T-helper 2 cell treated with Interferon-gamma antibody and Interleukin-4, amounts not matched to agents 5 μg/mL and 100 μg/mL, for 36 hours (primary cell): ENCODE measurements around the gene PRMT7.

ENCODE experiments used
- DNase-seq: peaks from one replicate; pipeline ENCODE4 v3.0.0; 2021; ENCODE audit warnings: low spot score
- H3K27ac Mint-ChIP-seq: one replicate; pipeline ENCODE4 v1.8.0; 2021; ENCODE audit warnings: mild to moderate bottlenecking, mixed read lengths
- H3K27me3 Mint-ChIP-seq: one replicate; pipeline ENCODE4 v1.8.0; 2021; ENCODE audit warnings: low read depth, mixed read lengths
- H3K36me3 Mint-ChIP-seq: one replicate; pipeline ENCODE4 v1.8.0; 2021; ENCODE audit warnings: low read depth, mixed read lengths
- H3K4me1 Mint-ChIP-seq: one replicate; pipeline ENCODE4 v1.8.0; 2021; ENCODE audit warnings: low read depth, mixed read lengths
- H3K4me3 Mint-ChIP-seq: one replicate; pipeline ENCODE4 v1.8.0; 2022; ENCODE audit warnings: mild to moderate bottlenecking, moderate library complexity, mixed read lengths
- H3K9me3 Mint-ChIP-seq: one replicate; pipeline ENCODE4 v1.8.0; 2021; ENCODE audit warnings: mixed read lengths

Gene PRMT7

DNA sequence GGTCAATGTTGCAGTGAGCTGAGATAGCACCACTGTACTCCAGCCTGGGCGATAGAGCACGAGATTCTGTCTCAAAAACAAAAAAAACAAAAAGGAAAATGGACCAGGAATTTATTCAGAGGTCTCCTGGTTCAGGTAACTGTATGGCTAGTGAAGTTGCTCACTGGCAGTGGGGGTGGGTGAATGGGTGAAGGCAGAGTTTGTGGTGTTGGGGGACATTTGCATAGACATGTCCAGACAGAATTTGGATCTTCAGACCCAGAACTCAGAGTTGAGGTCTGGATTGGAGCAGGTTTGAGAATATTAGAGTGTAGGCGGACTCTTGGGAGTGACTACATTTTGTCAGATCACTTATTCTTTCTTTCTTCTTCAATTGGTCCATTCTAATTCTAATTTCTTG lies 82.5 kb downstream of the PRMT7 start:
- Mint-ChIP-seq H3K4me3 (no peak overlapping the region), H3K4me1 (peaks cover 9% of the 10 kb centered on the region)
- DNase-seq: no peak

DNA sequence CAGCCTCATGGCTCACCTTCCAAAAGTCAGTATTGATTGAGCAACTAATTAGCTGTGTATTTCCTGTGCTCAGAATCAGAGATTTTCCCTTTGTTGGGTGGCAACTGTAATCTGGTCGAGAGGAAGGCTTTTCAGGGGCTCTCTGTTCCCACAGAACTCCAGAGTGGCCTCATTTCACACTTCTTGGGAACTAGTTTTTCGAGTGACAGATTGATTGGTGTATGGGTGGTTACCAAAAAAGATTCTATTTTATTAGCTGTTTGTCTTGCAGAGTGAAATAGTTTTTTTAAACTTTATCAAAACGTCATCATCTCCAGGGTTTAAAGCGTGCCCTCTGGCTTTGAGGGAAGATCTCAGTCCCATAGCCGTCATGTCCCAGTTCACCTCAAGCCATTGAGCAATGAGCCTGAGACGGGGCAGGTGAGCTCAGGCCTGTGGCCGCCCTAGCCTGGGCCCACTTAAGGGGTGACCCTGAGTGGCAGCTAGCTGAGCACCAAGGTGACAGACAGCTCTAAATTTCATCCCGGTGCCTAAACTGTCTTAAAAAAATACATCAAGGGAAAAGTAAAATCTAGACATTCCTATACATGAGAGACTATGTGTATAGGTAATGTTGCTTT lies 84.5 kb downstream of the PRMT7 start:
- Mint-ChIP-seq H3K4me3 (no peak overlapping the region), H3K9me3 (no peaks in the 10 kb centered on the region), H3K27ac (no peak overlapping the region), H3K27me3 (peaks cover 32% of the 10 kb centered on the region), H3K36me3 (no peaks in the 10 kb centered on the region), H3K4me1 (peaks cover 9% of the 10 kb centered on the region)
- no peak for DNase-seq

More for the DNA sequence above, 82.5 kb downstream of the PRMT7 start:
- Mint-ChIP-seq H3K36me3 (no peaks in the 10 kb centered on the region), H3K27me3 (peaks cover 32% of the 10 kb centered on the region), H3K9me3 (no peaks in the 10 kb centered on the region), H3K27ac (no peak overlapping the region)

GRCh38 chr16:68395815-68396214 lies 85.0 kb downstream of the PRMT7 start:
- no peaks in the 10 kb centered on the region for H3K9me3 Mint-ChIP-seq
- H3K27ac Mint-ChIP-seq: no peak overlapping the region
- peaks cover 10% of the 10 kb centered on the region for H3K4me1 Mint-ChIP-seq
- no peak overlapping the region for H3K4me3 Mint-ChIP-seq
- no peak for DNase-seq
- H3K27me3 Mint-ChIP-seq: peaks cover 32% of the 10 kb centered on the region
- no peaks in the 10 kb centered on the region for H3K36me3 Mint-ChIP-seq

- Mint-ChIP-seq H3K27ac (no peak overlapping the region), H3K4me1 (peaks cover 15% of the 10 kb centered on the region), H3K36me3 (no peaks in the 10 kb centered on the region), H3K27me3 (peaks cover 25% of the 10 kb centered on the region), H3K9me3 (no peaks in the 10 kb centered on the region), H3K4me3 (no peak overlapping the region)
- DNase-seq: no peak
These were observed 85.7 kb downstream of the PRMT7 start for GRCh38 chr16:68396481-68396880.

DNA sequence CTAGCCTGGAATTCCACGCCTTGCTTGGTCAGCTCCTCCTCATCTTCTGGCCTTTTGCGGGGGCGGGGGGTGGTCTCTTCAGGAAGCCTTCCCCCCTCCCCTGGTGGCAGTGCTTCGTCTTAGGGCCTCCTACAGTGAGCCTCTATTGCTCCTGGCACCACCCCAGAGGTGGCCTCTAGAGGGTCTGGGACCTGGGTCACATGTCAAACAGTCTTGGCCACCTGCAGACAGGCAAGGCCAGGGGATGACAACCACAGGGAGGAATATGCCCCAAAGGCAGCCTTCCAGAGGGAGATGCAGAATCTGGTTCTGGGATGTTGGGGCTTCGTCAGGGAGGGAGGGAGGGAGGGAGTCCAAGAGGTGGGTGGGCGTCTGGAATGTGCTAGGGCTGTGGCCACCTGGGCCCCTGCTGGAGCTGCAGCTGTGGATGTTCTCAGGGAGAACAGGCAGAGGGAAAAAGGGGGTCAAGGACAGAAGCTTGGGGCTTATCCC lies 86.9 kb downstream of the PRMT7 start:
- H3K4me1 Mint-ChIP-seq: peaks cover 15% of the 10 kb centered on the region
- H3K27me3 Mint-ChIP-seq: peaks cover 26% of the 10 kb centered on the region
- no peak overlapping the region for H3K27ac Mint-ChIP-seq
- H3K36me3 Mint-ChIP-seq: no peaks in the 10 kb centered on the region
- H3K9me3 Mint-ChIP-seq: no peaks in the 10 kb centered on the region
- DNase-seq: no peak
- H3K4me3 Mint-ChIP-seq: no peak overlapping the region

- DNase-seq: no peak
- H3K36me3 Mint-ChIP-seq: no peaks in the 10 kb centered on the region
- peaks cover 15% of the 10 kb centered on the region for H3K4me1 Mint-ChIP-seq
- no peaks in the 10 kb centered on the region for H3K9me3 Mint-ChIP-seq
- no peak overlapping the region for H3K4me3 Mint-ChIP-seq
- H3K27ac Mint-ChIP-seq: no peak overlapping the region
- peaks cover 21% of the 10 kb centered on the region for H3K27me3 Mint-ChIP-seq
These were observed 88.6 kb downstream of the PRMT7 start for GRCh38 chr16:68399456-68399855.

DNA sequence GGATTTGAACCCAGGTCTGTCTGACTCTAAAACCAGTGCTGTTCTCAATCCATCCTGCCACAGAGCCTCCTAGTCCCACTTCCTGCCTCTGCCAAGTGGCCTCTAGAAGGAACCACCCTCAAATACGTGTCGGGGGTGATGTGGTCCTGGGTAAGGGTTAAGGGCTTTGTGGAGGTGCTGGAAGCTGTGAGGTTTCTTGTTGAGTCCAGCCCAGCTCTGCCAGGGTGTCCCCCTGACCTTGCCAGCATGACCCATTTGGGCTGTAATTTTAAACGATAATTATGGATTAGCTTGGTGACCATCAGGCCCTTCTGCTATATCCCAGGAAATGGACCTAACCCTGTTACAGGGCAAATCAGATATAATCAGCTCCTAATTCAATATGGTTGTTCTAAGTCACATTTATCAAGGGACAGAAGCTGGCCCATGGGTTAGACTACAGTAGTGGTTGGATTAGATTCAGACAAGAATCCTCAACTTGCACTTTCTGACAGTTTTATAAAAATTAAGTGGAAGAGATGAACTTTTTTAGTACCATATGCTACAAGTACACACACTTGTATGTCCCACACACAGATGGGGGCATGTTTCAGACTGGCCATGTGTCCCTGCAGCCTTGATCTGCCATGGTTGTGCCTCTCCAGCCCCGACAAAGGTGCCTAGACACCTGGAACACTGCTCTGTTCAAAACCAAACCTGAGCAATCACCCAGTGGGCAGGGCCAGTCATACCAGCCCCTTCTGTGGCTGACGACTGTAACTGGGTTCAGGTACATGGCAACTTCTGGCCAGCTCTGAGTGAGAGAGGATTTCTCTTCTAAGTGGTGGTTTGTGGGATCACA lies 89.5 kb downstream of the PRMT7 start:
- Mint-ChIP-seq H3K4me1 (peaks cover 15% of the 10 kb centered on the region), H3K9me3 (no peaks in the 10 kb centered on the region), H3K27me3 (peaks cover 23% of the 10 kb centered on the region), H3K27ac (no peak overlapping the region), H3K4me3 (no peak overlapping the region), H3K36me3 (no peaks in the 10 kb centered on the region)
- DNase-seq: no peak

DNA sequence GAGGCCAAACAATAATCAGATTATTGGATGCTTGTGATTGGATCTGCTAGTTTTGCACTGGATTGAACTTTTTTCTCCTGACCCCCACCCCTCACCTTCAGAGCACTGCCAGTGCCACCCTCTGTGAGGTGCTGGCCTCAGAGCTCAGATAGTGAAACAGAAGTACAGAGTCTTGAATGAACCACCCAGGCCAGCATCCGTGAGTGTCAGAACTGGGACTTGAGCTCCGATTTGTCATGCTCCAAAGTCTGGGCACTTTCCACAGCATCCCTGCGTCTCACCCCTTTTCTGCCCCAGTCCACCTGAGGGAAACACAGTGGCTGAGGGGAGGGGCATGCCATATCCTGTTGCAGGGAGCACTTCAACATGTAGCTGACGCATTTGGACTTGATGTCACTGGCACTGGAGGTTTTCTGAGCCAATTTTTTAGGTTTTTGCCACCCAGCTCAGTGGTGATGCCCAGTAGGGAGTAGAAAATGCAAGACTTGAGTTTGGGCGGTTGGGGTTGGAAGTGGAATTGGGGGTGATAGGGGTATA lies 90.2 kb downstream of the PRMT7 start:
- Mint-ChIP-seq H3K9me3 (no peaks in the 10 kb centered on the region), H3K4me1 (peaks cover 15% of the 10 kb centered on the region), H3K27ac (no peak overlapping the region), H3K27me3 (peaks cover 25% of the 10 kb centered on the region), H3K4me3 (no peak overlapping the region), H3K36me3 (no peaks in the 10 kb centered on the region)
- DNase-seq: no peak

- no peak for DNase-seq
- H3K27ac Mint-ChIP-seq: no peak overlapping the region
These were observed 91.3 kb downstream of the PRMT7 start for GRCh38 chr16:68401871-68402747.

DNA sequence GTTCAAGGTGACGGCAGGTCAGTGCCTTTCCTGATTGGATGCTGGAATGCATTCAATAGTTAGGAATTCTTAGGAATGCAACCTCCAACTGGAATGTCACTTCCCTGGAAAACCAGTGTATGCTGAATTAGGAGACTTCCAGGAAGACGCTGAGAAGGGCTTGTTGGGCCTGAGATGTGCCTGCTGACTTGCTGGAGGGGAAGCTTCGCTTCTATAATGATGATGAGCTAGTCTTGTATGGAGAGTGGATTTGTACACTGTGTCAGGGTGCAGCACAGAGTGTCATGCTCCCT lies 91.9 kb downstream of the PRMT7 start:
- no peak for DNase-seq
- Mint-ChIP-seq H3K36me3 (no peaks in the 10 kb centered on the region), H3K27me3 (peaks cover 23% of the 10 kb centered on the region), H3K4me1 (peaks cover 6% of the 10 kb centered on the region), H3K4me3 (no peak overlapping the region), H3K27ac (no peak overlapping the region), H3K9me3 (no peaks in the 10 kb centered on the region)

More at GRCh38 chr16:68401871-68402747, 91.3 kb downstream of the PRMT7 start:
- Mint-ChIP-seq H3K36me3 (no peaks in the 10 kb centered on the region), H3K4me1 (peaks cover 9% of the 10 kb centered on the region), H3K9me3 (no peaks in the 10 kb centered on the region), H3K27me3 (peaks cover 26% of the 10 kb centered on the region), H3K4me3 (no peak overlapping the region)

DNA sequence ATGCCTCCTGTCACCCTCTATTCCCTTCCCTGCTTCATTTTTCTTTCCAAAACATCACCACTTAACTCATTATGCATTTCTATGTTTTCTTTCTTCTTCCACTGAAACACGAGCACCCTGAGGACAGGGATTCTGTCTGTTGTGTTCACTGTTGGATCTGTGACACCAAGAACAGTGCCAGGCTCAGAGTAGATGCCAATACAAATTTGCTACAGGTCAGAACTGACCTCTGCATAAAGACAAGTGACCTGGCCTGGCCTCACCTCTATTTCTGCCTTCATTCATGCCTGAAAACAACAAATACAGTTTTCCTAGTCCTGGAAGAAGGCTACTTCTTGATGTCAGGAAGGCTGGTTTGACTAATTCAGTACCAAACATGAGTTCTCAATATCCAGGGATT lies 92.4 kb downstream of the PRMT7 start:
- Mint-ChIP-seq H3K27me3 (peaks cover 21% of the 10 kb centered on the region), H3K27ac (no peak overlapping the region), H3K9me3 (no peaks in the 10 kb centered on the region), H3K36me3 (no peaks in the 10 kb centered on the region), H3K4me3 (no peak overlapping the region), H3K4me1 (peaks cover 6% of the 10 kb centered on the region)
- no peak for DNase-seq

DNA sequence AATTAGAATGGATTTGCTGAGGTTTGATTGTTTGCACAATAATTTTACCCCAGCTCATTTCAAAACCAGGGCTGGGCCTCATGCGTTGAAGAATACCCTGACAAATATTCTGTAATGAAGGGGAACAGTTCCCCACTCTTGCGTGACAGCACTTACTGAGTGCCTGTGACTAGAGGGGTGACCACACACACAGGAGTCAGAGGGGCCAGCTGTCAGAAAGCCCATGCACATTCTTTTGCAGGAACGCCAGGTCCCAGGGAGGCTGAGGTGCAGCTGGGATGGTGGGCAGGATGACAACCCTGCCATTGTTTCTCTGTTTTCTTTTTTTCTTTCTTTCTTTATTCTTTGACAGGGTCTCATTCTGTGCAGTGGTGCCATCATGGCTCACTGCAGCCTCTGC lies 92.9 kb downstream of the PRMT7 start:
- Mint-ChIP-seq H3K4me3 (no peak overlapping the region), H3K27me3 (peaks cover 25% of the 10 kb centered on the region), H3K4me1 (peaks cover 6% of the 10 kb centered on the region), H3K27ac (no peak overlapping the region), H3K9me3 (no peaks in the 10 kb centered on the region), H3K36me3 (no peaks in the 10 kb centered on the region)
- DNase-seq: no peak

DNA sequence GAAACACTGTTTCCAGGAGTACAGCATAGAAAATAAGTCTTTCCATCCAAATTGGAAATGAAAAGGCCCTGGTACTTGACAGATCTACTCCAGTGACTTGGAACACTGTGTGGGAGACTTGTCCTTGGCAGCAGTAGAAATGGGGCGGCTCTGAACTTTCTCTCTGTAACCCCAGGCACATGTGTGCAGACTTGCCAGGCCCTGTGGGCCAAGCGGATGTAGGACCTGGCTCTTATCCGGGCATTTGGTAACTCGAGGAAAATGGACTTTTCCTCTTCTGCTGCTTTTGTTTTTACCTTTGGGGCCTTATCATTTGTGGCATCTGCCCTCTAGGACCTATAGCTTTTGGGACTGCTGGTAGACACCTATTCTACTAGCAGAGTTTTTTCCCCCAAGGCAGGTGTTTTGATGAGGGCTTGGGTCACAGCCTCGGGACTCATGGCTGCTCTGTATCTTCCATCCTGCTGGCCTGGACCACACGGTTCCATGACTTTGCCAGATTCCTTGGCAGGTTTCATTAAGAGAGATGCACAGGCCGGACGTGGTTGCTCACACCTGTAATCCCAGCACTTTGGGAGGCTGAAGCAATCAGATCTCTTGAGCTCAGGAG lies 94.0 kb downstream of the PRMT7 start:
- Mint-ChIP-seq H3K27me3 (peaks cover 30% of the 10 kb centered on the region), H3K9me3 (no peaks in the 10 kb centered on the region), H3K27ac (no peak overlapping the region), H3K36me3 (no peaks in the 10 kb centered on the region), H3K4me1 (peaks cover 6% of the 10 kb centered on the region), H3K4me3 (no peak overlapping the region)
- DNase-seq: no peak
